WTC11 (cell line): ENCODE data around the gene CACNG5. TPM values are rescaled to one million over a fixed set of nuclear protein-coding genes. Genes with fewer than 3 reads are reported as not detected.
A peak's percentile ranks its signal among the peaks of the same experiment; 100 is the strongest.

Experiments used
- ATAC-seq: fragments of 200-7000 bp; cut with Tn5 transposase; 2 replicates; pipeline ENCODE4 v1.10.0; 2021; ENCODE audit warnings: mild to moderate bottlenecking, moderate library complexity
- CTCF ChIA-PET: fragments of 300-600 bp; sonication (Branson Sonifier 250); formaldehyde crosslinking; loops from one replicate; lab custom pipeline; 2021; ENCODE audit warnings: antibody characterized with exemption; lab: Charles Lee
- POLR2A ChIA-PET: fragments of 350-600 bp; sonication (Branson Sonifier 250); formaldehyde crosslinking; loops from one replicate; lab custom pipeline; 2021; ENCODE audit warnings: antibody characterized with exemption; lab: Charles Lee
- DNase-seq: peaks from one replicate; pipeline ENCODE4 v3.0.0; 2021; ENCODE audit warnings: low spot score
- H3K27ac Mint-ChIP-seq: 2 replicates; pipeline ENCODE4 v1.8.0; 2021; ENCODE audit warnings: mixed read lengths
- H3K27me3 Mint-ChIP-seq: 2 replicates; pipeline ENCODE4 v1.8.0; 2021; ENCODE audit warnings: low read depth, mild to moderate bottlenecking, moderate library complexity, mixed read lengths
- H3K36me3 Mint-ChIP-seq: 2 replicates; pipeline ENCODE4 v1.8.0; 2021; ENCODE audit warnings: mixed read lengths
- H3K4me1 Mint-ChIP-seq: 2 replicates; pipeline ENCODE4 v1.8.0; 2022; ENCODE audit warnings: mixed read lengths
- H3K4me3 Mint-ChIP-seq: 2 replicates; pipeline ENCODE4 v1.8.0; 2021; ENCODE audit warnings: mild to moderate bottlenecking, moderate library complexity, mixed read lengths
- H3K9me3 Mint-ChIP-seq: 2 replicates; pipeline ENCODE4 v1.8.0; 2021; ENCODE audit warnings: mixed read lengths
- ATF2 ChIP-seq: sonication (generic); formaldehyde crosslinking; IDR thresholded peaks from 2 replicates; pipeline ENCODE4 v1.8.1; 2022; ENCODE audit warnings: low read depth, missing genetic modification reagents, borderline replicate concordance
- ATF3 ChIP-seq: sonication (generic); formaldehyde crosslinking; conservative IDR thresholded peaks from 2 replicates; pipeline ENCODE4 v1.8.1; 2022; ENCODE audit warnings: mild to moderate bottlenecking, missing genetic modification reagents
- CDX4 ChIP-seq: fragments of 250-450 bp; sonication (Bioruptor Pico); IDR thresholded peaks from 2 replicates; pipeline ENCODE4 v1.9.0; 2021; ENCODE audit warnings: moderate library complexity, mild to moderate bottlenecking, inconsistent platforms, borderline replicate concordance
- CREB1 ChIP-seq: sonication (generic); formaldehyde crosslinking; IDR thresholded peaks from 2 replicates; pipeline ENCODE4 v1.8.0; 2023; ENCODE audit warnings: mild to moderate bottlenecking, missing genetic modification reagents
- E2F4 ChIP-seq: sonication (generic); formaldehyde crosslinking; IDR thresholded peaks from 2 replicates; pipeline ENCODE4 v1.8.1; 2022; ENCODE audit warnings: low read depth, mild to moderate bottlenecking, moderate library complexity, missing genetic modification reagents, borderline replicate concordance
- ELF4 ChIP-seq: sonication (generic); formaldehyde crosslinking; IDR thresholded peaks from 2 replicates; pipeline ENCODE4 v1.8.1; 2022; ENCODE audit warnings: low read depth, mild to moderate bottlenecking, moderate library complexity, missing genetic modification reagents
- ERG ChIP-seq: fragments of 250-450 bp; sonication (Bioruptor Pico); IDR thresholded peaks from 2 replicates; pipeline ENCODE4 v1.8.0; 2021; ENCODE audit warnings: mild to moderate bottlenecking
- ESRRA ChIP-seq: sonication (generic); formaldehyde crosslinking; IDR thresholded peaks from 2 replicates; pipeline ENCODE4 v1.8.1; 2022; ENCODE audit warnings: mild to moderate bottlenecking, missing genetic modification reagents, borderline replicate concordance
- IRF2 ChIP-seq: sonication (generic); formaldehyde crosslinking; IDR thresholded peaks from 2 replicates; pipeline ENCODE4 v1.8.0; 2022; ENCODE audit warnings: low read depth, missing genetic modification reagents, borderline replicate concordance
- JAZF1 ChIP-seq: fragments of 250-450 bp; sonication (Bioruptor Pico); IDR thresholded peaks from 2 replicates; pipeline ENCODE4 v1.9.0; 2021; ENCODE audit warnings: moderate library complexity, mild to moderate bottlenecking, inconsistent platforms
- MYBL2 ChIP-seq: sonication (generic); formaldehyde crosslinking; IDR thresholded peaks from 2 replicates; pipeline ENCODE4 v1.8.1; 2023; ENCODE audit warnings: mild to moderate bottlenecking, moderate library complexity, missing genetic modification reagents
- OVOL2 ChIP-seq: fragments of 250-450 bp; sonication (Bioruptor Pico); IDR thresholded peaks from 2 replicates; pipeline ENCODE4 v1.9.0; 2021; ENCODE audit warnings: mild to moderate bottlenecking, borderline replicate concordance
- RORB ChIP-seq: fragments of 250-450 bp; sonication (Bioruptor Pico); IDR thresholded peaks from 2 replicates; pipeline ENCODE4 v1.9.0; 2021; ENCODE audit warnings: mild to moderate bottlenecking
- SMAD3 ChIP-seq: sonication (generic); formaldehyde crosslinking; IDR thresholded peaks from 2 replicates; pipeline ENCODE4 v1.8.0; 2022; ENCODE audit warnings: missing genetic modification reagents, mild to moderate bottlenecking, borderline replicate concordance
- TEAD1 ChIP-seq: sonication (generic); formaldehyde crosslinking; IDR thresholded peaks from 2 replicates; pipeline ENCODE4 v1.8.0; 2022; ENCODE audit warnings: mild to moderate bottlenecking, missing genetic modification reagents
- ZNF121 ChIP-seq: sonication (generic); formaldehyde crosslinking; IDR thresholded peaks from 2 replicates; pipeline ENCODE4 v1.8.0; 2023; ENCODE audit warnings: missing genetic modification reagents
- ZNF317 ChIP-seq: sonication (generic); formaldehyde crosslinking; IDR thresholded peaks from 2 replicates; pipeline ENCODE4 v1.8.1; 2023; ENCODE audit warnings: low read depth, mild to moderate bottlenecking, moderate library complexity, missing genetic modification reagents, borderline replicate concordance
- ZNF396 ChIP-seq: fragments of 250-450 bp; sonication (Bioruptor Pico); IDR thresholded peaks from 2 replicates; pipeline ENCODE4 v1.8.0; 2021; ENCODE audit warnings: mild to moderate bottlenecking, moderate library complexity, borderline replicate concordance
- ZNF423 ChIP-seq: fragments of 250-450 bp; sonication (Bioruptor Pico); IDR thresholded peaks from 2 replicates; pipeline ENCODE4 v2.1.2; 2022; ENCODE audit warnings: mild to moderate bottlenecking, moderate library complexity
- ZNF532 ChIP-seq: fragments of 250-450 bp; sonication (Bioruptor Pico); IDR thresholded peaks from 2 replicates; pipeline ENCODE4 v1.9.0; 2021; ENCODE audit warnings: mild to moderate bottlenecking, borderline replicate concordance
- total RNA-seq: library from RNA; stranded (reverse); gene quantifications from 3 replicates; pipeline ENCODE4 v1.2.3, GENCODE V29; 2021

The CACNG5 gene
- total RNA-seq, 1 experiment from 2014 or later, result 1.9 TPM

GRCh38 chr17:66829883-66830282 lies 5.0 kb upstream of the CACNG5 start:
- DNase-seq, result peak; percentile 32

GRCh38 chr17:66830451-66830850 lies 4.5 kb upstream of the CACNG5 start:
- CTCF ChIA-PET, result interaction anchor here (0.6 to 2.8 kb wide), 9 partner anchors 10 to 102 kb away, joined by 3 to 14 read pairs (median 5); no protein-coding TSS in a partner anchor
- peaks cover 18% of the 10 kb centered on the region for H3K27me3 Mint-ChIP-seq
- peaks cover 29% of the 10 kb centered on the region for H3K4me1 Mint-ChIP-seq
- ATAC-seq (no peak), DNase-seq (peak; percentile 25)
- TF ChIP-seq MYBL2 (CRISPR knock-in tag), result no peak
- no peak for TF ChIP-seq ZNF532 (CRISPR knock-in tag)
- TF ChIP-seq ERG, result no peak
- TF ChIP-seq ESRRA (CRISPR knock-in tag), result no peak
- no peak for TF ChIP-seq ZNF317 (CRISPR knock-in tag)
- TF ChIP-seq TEAD1 (CRISPR knock-in tag), result no peak
- no peak for TF ChIP-seq ATF3 (CRISPR knock-in tag)
- no peak for TF ChIP-seq E2F4 (CRISPR knock-in tag)
- TF ChIP-seq IRF2 (CRISPR knock-in tag), result no peak
- TF ChIP-seq ZNF121, result no peak
- no peak for TF ChIP-seq ELF4 (CRISPR knock-in tag)
- no peak for TF ChIP-seq SMAD3 (CRISPR knock-in tag)
- TF ChIP-seq ATF2 (CRISPR knock-in tag), result no peak
- no peak for TF ChIP-seq ZNF423 (CRISPR knock-in tag)
- no peak for TF ChIP-seq RORB
- TF ChIP-seq CREB1 (CRISPR knock-in tag), result no peak
- TF ChIP-seq ZNF396 (CRISPR knock-in tag), result no peak
- H3K27ac Mint-ChIP-seq, result no peak overlapping the region
- POLR2A ChIA-PET, result no interaction called here
- peak overlapping the region; percentile 51; the same call in 1 of the 2 replicates for H3K4me3 Mint-ChIP-seq
- H3K9me3 Mint-ChIP-seq, result peaks cover 9% of the 10 kb centered on the region; the same call in 1 of the 2 replicates
- H3K36me3 Mint-ChIP-seq, result no peaks in the 10 kb centered on the region

More at GRCh38 chr17:66829883-66830282, 5.0 kb upstream of the CACNG5 start:
- TF ChIP-seq CDX4 (CRISPR knock-in tag), result no peak
- TF ChIP-seq OVOL2, result no peak
- TF ChIP-seq JAZF1, result no peak
- peak overlapping the region; percentile 51 for H3K4me3 Mint-ChIP-seq
- CTCF ChIA-PET, result interaction anchor here (0.6 to 2.8 kb wide), 17 partner anchors 9 to 504 kb away, joined by 3 to 14 read pairs (median 3); no protein-coding TSS in a partner anchor
- H3K36me3 Mint-ChIP-seq, result no peaks in the 10 kb centered on the region
- H3K4me1 Mint-ChIP-seq, result peaks cover 29% of the 10 kb centered on the region
- H3K27ac Mint-ChIP-seq, result no peak overlapping the region
- H3K9me3 Mint-ChIP-seq, result peaks cover 9% of the 10 kb centered on the region; the same call in 1 of the 2 replicates
- peak; percentile 52 for ATAC-seq
- H3K27me3 Mint-ChIP-seq, result peaks cover 17% of the 10 kb centered on the region
- POLR2A ChIA-PET, result interaction anchor here (1.1 kb wide), 1 partner anchor 26 kb away, joined by 3 read pairs; no protein-coding TSS in a partner anchor
